ENCODE results near the gene WASL. TPM values are rescaled to one million over a fixed set of nuclear protein-coding genes. Genes with fewer than 3 reads are reported as not detected.

Gene WASL
- total and polyA plus RNA-seq, 2 of the 13 experiments (the other 11 are each of a cell fraction or from before 2014, with no cell fraction given), result 7.9 to 12.8 TPM

- Histone ChIP-seq H3K4me1 (ENCODE audit: insufficient read depth, low read length) (no peaks in the 10 kb centered on the region), H3K27ac (ENCODE audit: extremely low read length, insufficient read depth, low read length) (no peak overlapping the region), H3K9me3 (ENCODE audit: low read length) (no peaks in the 10 kb centered on the region), H2AFZ (ENCODE audit: low read length) (no peak overlapping the region), H3K27me3 (ENCODE audit: control insufficient read depth in 1 of 2, insufficient read depth in 2 of 2, low read length in 2 of 2) (no peaks in the 10 kb centered on the region), H3K9ac (ENCODE audit: insufficient read depth, low read depth, low read length) (no peak overlapping the region), H3K79me2 (ENCODE audit: insufficient read depth, low read length) (no peaks in the 10 kb centered on the region), H3K4me3 (replicated peaks in 1 of 3; ENCODE audit: insufficient read depth in 1 of 3, low read depth in 2 of 3, low read length in 3 of 3) (no peak overlapping the region), H3K4me2 (ENCODE audit: low read depth, low read length) (no peak overlapping the region), H4K20me1 (ENCODE audit: insufficient read depth, low read length) (no peaks in the 10 kb centered on the region), H3K36me3 (replicated peaks in 1 of 2; ENCODE audit: control insufficient read depth in 1 of 2, insufficient read depth in 2 of 2, low read length in 2 of 2) (no peaks in the 10 kb centered on the region)
- POLR2A ChIA-PET, result no interaction called here
- in situ Hi-C loops (cut with HindIII; ENCODE audit: extremely low pct_ligation_motif_present, low pct_unique_long_range_greater_than_20kb) (loop anchor here (10.0 kb wide), 1 partner anchor 228 kb away; no protein-coding TSS in a partner anchor), intact Hi-C loops (cut with micrococcal nuclease; ENCODE audit: unreplicated experiment) (no loop called here)
- no peak; the same call in 1 of the 3 replicates for ATAC-seq
- WGBS (ENCODE audit: low lambda C conversion rate), result 12% methylated on average over 3 of the region's 3 CpGs
- no peak for FAIRE-seq
- TF ChIP-seq TBP (CRISPR knock-in tag; IDR thresholded peaks at IDR 0.05) (no peak), SAFB2 (CRISPR knock-in tag; IDR thresholded peaks at IDR 0.05; ENCODE audit: borderline replicate concordance, low read depth) (no peak)
- no peak for DNase-seq (ENCODE audit: low spot score)
- CTCF ChIA-PET (ENCODE audit: low intra/inter-chr PET ratio, low total read pairs), result interaction anchor here (1.6 kb wide), 1 partner anchor 64 kb away, joined by 4 read pairs; no protein-coding TSS in a partner anchor
- BruUV-seq (replicated peaks), result no TSS peak
Observed at GRCh38 chr7:123637203-123637602, 111.6 kb downstream of the WASL start.

DNA sequence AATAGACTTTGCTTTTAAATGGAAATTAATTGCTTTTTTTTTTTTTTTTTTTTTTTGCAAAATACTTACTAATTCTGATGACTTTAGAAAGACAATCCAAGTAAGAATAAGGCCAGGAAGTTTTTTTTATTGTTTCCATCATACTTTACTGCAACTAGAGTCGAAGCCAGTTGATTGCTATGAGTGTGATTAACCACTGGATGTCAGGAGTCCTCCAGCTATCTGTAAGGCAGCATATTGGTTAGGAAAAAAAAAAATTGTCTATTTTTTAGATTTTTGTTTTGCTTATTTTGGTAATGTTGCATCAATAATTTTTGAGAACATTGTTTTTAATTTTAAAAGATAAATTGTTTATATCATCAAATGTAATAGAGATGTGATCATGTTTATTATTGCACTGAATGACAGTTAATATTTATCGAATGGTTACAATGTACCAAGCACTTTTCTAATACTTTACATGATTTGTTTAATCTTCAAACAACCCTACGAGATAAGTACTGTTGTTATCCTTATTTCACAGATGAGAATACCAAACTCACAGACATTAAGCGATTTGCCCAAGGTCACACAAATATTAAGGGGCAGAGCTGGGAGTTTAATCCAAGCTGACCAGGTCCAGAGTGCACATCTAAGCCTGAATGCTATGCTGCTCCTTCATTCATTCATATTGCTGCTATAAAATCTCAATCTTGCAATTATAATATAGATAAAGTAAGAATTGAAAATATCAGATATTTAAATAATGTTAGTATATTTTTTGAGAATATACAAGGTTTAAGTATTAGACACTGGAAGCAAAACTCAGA lies 113.0 kb downstream of the WASL start:
- DNase-seq (ENCODE audit: low spot score), result peak; percentile 5
- Histone ChIP-seq H3K79me2 (ENCODE audit: insufficient read depth, low read length) (no peaks in the 10 kb centered on the region), H3K4me3 (replicated peaks in 1 of 3; ENCODE audit: insufficient read depth in 1 of 3, low read depth in 2 of 3, low read length in 3 of 3) (no peak overlapping the region), H3K36me3 (replicated peaks in 1 of 2; ENCODE audit: control insufficient read depth in 1 of 2, insufficient read depth in 2 of 2, low read length in 2 of 2) (no peaks in the 10 kb centered on the region), H3K4me1 (ENCODE audit: insufficient read depth, low read length) (no peaks in the 10 kb centered on the region), H3K9ac (ENCODE audit: insufficient read depth, low read depth, low read length) (no peak overlapping the region), H3K4me2 (ENCODE audit: low read depth, low read length) (no peak overlapping the region), H3K27ac (ENCODE audit: extremely low read length, insufficient read depth, low read length) (no peak overlapping the region), H3K27me3 (ENCODE audit: control insufficient read depth in 1 of 2, insufficient read depth in 2 of 2, low read length in 2 of 2) (no peaks in the 10 kb centered on the region), H4K20me1 (ENCODE audit: insufficient read depth, low read length) (no peaks in the 10 kb centered on the region), H3K9me3 (ENCODE audit: low read length) (no peaks in the 10 kb centered on the region), H2AFZ (ENCODE audit: low read length) (no peak overlapping the region)
- CTCF ChIA-PET (ENCODE audit: low intra/inter-chr PET ratio, low total read pairs), result interaction anchor here (0.7 to 1.6 kb wide), 5 partner anchors 66 to 280 kb away, joined by 3 to 9 read pairs (median 4); no protein-coding TSS in a partner anchor
- TF ChIP-seq SMC3 (IDR thresholded peaks at IDR 0.05; ENCODE audit: low read length), result peak; percentile 63
- TF ChIP-seq, protein P1, sequence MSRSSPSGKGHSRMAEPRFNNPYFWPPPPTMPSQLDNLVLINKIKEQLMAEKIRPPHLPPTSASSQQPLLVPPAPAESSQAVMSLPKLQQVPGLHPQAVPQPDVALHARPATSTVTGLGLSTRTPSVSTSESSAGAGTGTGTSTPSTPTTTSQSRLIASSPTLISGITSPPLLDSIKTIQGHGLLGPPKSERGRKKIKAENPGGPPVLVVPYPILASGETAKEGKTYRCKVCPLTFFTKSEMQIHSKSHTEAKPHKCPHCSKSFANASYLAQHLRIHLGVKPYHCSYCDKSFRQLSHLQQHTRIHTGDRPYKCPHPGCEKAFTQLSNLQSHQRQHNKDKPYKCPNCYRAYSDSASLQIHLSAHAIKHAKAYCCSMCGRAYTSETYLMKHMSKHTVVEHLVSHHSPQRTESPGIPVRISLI (CRISPR knock-in tag; IDR thresholded peaks at IDR 0.05; ENCODE audit: borderline replicate concordance), result peak; percentile 42; the same call in 1 of the 2 replicates
- no peak for TF ChIP-seq ZEB1 (IDR thresholded peaks at IDR 0.05; ENCODE audit: insufficient replicate concordance, low read depth)
- TF ChIP-seq, protein P2, sequence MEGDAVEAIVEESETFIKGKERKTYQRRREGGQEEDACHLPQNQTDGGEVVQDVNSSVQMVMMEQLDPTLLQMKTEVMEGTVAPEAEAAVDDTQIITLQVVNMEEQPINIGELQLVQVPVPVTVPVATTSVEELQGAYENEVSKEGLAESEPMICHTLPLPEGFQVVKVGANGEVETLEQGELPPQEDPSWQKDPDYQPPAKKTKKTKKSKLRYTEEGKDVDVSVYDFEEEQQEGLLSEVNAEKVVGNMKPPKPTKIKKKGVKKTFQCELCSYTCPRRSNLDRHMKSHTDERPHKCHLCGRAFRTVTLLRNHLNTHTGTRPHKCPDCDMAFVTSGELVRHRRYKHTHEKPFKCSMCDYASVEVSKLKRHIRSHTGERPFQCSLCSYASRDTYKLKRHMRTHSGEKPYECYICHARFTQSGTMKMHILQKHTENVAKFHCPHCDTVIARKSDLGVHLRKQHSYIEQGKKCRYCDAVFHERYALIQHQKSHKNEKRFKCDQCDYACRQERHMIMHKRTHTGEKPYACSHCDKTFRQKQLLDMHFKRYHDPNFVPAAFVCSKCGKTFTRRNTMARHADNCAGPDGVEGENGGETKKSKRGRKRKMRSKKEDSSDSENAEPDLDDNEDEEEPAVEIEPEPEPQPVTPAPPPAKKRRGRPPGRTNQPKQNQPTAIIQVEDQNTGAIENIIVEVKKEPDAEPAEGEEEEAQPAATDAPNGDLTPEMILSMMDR (CRISPR knock-in tag; IDR thresholded peaks at IDR 0.05), result peak; percentile 55
- TF ChIP-seq STAG1 (CRISPR knock-in tag; IDR thresholded peaks at IDR 0.05), result peak; percentile 80
- POLR2A ChIA-PET, result no interaction called here
- intact Hi-C loops (cut with micrococcal nuclease; ENCODE audit: unreplicated experiment) (loop anchor here (1.0 to 2.0 kb wide), 3 partner anchors 47 to 237 kb away; no protein-coding TSS in a partner anchor), in situ Hi-C loops (cut with HindIII; ENCODE audit: extremely low pct_ligation_motif_present, low pct_unique_long_range_greater_than_20kb) (loop anchor here (10.0 kb wide), 1 partner anchor 229 kb away; no protein-coding TSS in a partner anchor)
- ATAC-seq, result peak; percentile 60; the same call in 2 of the 3 replicates
- 25% methylated on average over 4 of the region's 4 CpGs for WGBS (ENCODE audit: low lambda C conversion rate)
- no TSS peak for BruUV-seq (replicated peaks)
- FAIRE-seq, result no peak
